Ovary (tissue), 9 donors: ENCODE data around the gene ANKDD1B. TPM values are rescaled to one million over a fixed set of nuclear protein-coding genes. Genes with fewer than 3 reads are reported as not detected.
A peak's percentile ranks its signal among the peaks of the same experiment; 100 is the strongest.

Experiments
- DNase-seq, 5 donors: peaks; one replicate each; pipeline ENCODE4 v3.0.0-alpha.2; 2019 to 2020
- H3K27ac ChIP-seq, 2 donors: fragments of 200-600 bp; one replicate each; pipeline versions ENCODE4 v1.5.1 to v1.8.0; 2019 to 2022
- H3K27me3 ChIP-seq: fragments of 200-600 bp; one replicate; pipeline ENCODE4 v1.8.0; 2022
- H3K36me3 ChIP-seq: fragments of 200-600 bp; sonication (generic); one replicate; pipeline ENCODE4 v1.5.1; 2019
- H3K4me1 ChIP-seq: one replicate; pipeline ENCODE4 v1.8.1; 2013; ENCODE audit warnings: mild to moderate bottlenecking, moderate library complexity; ENCODE audit not compliant: insufficient read depth
- H3K4me3 ChIP-seq: fragments of 200-600 bp; sonication (generic); one replicate; pipeline ENCODE4 v1.5.1; 2017
- H3K9me3 ChIP-seq, 2 donors: fragments of 200-600 bp in 1 of 2; sonication (generic) in 1 of 2; one replicate each; pipeline versions ENCODE4 v1.5.1 to v1.8.1; 2013 to 2019; ENCODE audit warnings: mild to moderate bottlenecking in 1 of 2, moderate library complexity in 1 of 2
- EP300 ChIP-seq: sonication (generic); formaldehyde crosslinking; IDR thresholded peaks from one replicate; pipeline ENCODE4 v1.6.1; 2017; ENCODE audit warnings: antibody characterized with exemption
- POLR2A ChIP-seq: fragments of 450-650 bp; IDR thresholded peaks from one replicate; pipeline ENCODE4 v1.6.1; 2017; ENCODE audit warnings: antibody characterized with exemption, mild to moderate bottlenecking, moderate library complexity
- WGBS, 3 donors: extraction: QIAGEN DNeasy Blood & Tissue Kit in 1 of 3; methylation state at CpG; one replicate each; pipeline versions ENCODE4 v1.1.5 to v1.1.7; 2013 to 2017; 5-methylcytosine and 5-hydroxymethylcytosine counted together
- intact Hi-C, 4 donors: fragments of 100-400 bp; cut with DNase I; formaldehyde crosslinking; loops; one replicate each; pipeline versions ENCODE4 v1.11.0 to v1.15.1; 2022 to 2023
- polyA plus RNA-seq, 2 donors: library from polyadenylated mRNA; stranded (reverse); fragments of 200-250 nt in 1 of 2; fragments of 350-450 nt in 1 of 2; fragmentation: Illumina TruSeq in 1 of 2; extraction: RNeasy Lipid Tissue Mini Kit (QIAGEN cat#74804) in 1 of 2; gene quantifications; one replicate each; pipeline ENCODE4 v1.2.3, GENCODE V29; 2013 to 2014
- total RNA-seq, 7 donors: library from RNA; depleted of rRNA in 2 of 7; stranded (reverse); fragments of >200 nt in 2 of 7; fragmentation: NEBNext Ultra II Directional in 3 of 7; extraction: Animal tissue kit (Norgen Biotek cat#: 25700) in 3 of 7; gene quantifications; one replicate each; pipeline versions ENCODE4 v1.1.0 to v1.2.4, GENCODE V29; 2016 to 2023
- TF ChIP-seq, protein P1 (sequence below), 3 donors: fragments of 450-650 bp in 2 of 3; fragments of 200-600 bp in 1 of 3; IDR thresholded peaks; one replicate each; pipeline versions ENCODE4 v1.5.1 to v1.8.0; 2016 to 2022; ENCODE audit warnings: antibody characterized with exemption in 3 of 3, mild to moderate bottlenecking in 1 of 3
- donor health status: DM: no; HTN: no; CAD: no; lungs with moderate emphysema.
- donor health status: DM: no; HTN: no; CAD: no.
- donor health status: Bipolar disorder and iron deficiency.
- donor health status: DM: yes; HTN: yes; CAD: no.
- donor health status: DM: no; HTN: no; CAD: no.
- donor health status: DM: yes; HTN: yes; CAD: no.

Gene ANKDD1B
- total and polyA plus RNA-seq, 9 donors, result 0.34 to 6.8 (median 0.79) TPM; not detected in 2

DNA sequence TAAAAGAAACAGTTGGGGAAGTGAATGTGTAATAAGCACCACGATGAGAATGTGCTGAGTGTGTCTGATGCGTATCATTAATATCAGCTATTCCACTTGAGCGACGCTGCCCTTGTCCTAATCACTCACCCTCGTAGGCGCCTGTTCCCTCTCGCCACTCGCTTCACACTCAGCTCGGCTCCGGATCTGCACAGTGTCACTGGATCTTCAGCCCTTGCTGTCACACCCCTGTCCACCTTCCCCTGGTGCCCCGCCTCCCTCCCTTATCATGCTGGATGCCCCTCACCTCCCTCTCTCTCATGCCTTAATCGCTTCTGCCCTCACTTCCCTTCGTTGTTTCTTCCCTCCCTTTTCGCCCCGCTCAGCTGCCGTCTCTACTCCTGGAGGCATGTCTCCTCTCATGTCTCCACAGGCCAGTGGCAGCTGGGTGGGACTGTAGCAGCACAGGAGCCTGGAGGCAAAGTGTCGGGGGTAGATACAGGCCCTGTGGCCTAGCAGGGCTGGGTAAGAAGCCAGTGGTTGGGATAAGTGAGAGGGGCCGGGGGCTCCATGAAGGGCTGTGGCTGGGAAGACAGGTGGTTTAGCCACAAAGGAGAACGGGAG lies 43.5 kb downstream of the ANKDD1B start:
- Histone ChIP-seq H3K27me3 (no peaks in the 10 kb centered on the region), H3K4me3 (no peak overlapping the region), H3K4me1 (no peaks in the 10 kb centered on the region), H3K36me3 (no peaks in the 10 kb centered on the region), H3K27ac (no peak overlapping the region), H3K9me3 (no peaks in the 10 kb centered on the region)
- TF ChIP-seq EP300 (no peak), POLR2A (no peak)
- TF ChIP-seq, protein P1, sequence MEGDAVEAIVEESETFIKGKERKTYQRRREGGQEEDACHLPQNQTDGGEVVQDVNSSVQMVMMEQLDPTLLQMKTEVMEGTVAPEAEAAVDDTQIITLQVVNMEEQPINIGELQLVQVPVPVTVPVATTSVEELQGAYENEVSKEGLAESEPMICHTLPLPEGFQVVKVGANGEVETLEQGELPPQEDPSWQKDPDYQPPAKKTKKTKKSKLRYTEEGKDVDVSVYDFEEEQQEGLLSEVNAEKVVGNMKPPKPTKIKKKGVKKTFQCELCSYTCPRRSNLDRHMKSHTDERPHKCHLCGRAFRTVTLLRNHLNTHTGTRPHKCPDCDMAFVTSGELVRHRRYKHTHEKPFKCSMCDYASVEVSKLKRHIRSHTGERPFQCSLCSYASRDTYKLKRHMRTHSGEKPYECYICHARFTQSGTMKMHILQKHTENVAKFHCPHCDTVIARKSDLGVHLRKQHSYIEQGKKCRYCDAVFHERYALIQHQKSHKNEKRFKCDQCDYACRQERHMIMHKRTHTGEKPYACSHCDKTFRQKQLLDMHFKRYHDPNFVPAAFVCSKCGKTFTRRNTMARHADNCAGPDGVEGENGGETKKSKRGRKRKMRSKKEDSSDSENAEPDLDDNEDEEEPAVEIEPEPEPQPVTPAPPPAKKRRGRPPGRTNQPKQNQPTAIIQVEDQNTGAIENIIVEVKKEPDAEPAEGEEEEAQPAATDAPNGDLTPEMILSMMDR (IDR thresholded peaks at IDR 0.05), result no peak
- intact Hi-C loops, result no loop called here
- DNase-seq, result no peak
- 88 to 90% (median 89%) methylated on average over 19 of the region's 19 CpGs for WGBS, 3 donors

GRCh38 chr5:75656311-75657003 lies 45.2 kb downstream of the ANKDD1B start:
- intact Hi-C loops, result no loop called here
- Histone ChIP-seq H3K9me3 (no peaks in the 10 kb centered on the region), H3K4me3 (peak overlapping the region; percentile 29), H3K4me1 (no peaks in the 10 kb centered on the region), H3K27me3 (no peaks in the 10 kb centered on the region), H3K27ac (no peak overlapping the region), H3K36me3 (no peaks in the 10 kb centered on the region)
- DNase-seq, result peak in 3 of 5 donors; percentile 11 to 31 (median 19)
- no peak for TF ChIP-seq EP300
- TF ChIP-seq POLR2A, result no peak
- TF ChIP-seq, protein P1 (IDR thresholded peaks at IDR 0.05), result no peak
- WGBS, 3 donors, result 13 to 23% (median 14%) methylated on average over 9 of the region's 9 CpGs

- Histone ChIP-seq H3K4me3 (no peak overlapping the region), H3K27me3 (no peaks in the 10 kb centered on the region), H3K36me3 (no peaks in the 10 kb centered on the region), H3K27ac (no peak overlapping the region), H3K4me1 (no peaks in the 10 kb centered on the region), H3K9me3 (no peaks in the 10 kb centered on the region)
- WGBS, 3 donors, result 93 to 97% (median 93%) methylated on average over 3 of the region's 3 CpGs
- no peak for DNase-seq
- intact Hi-C loops, result loop anchor here in 1 of 4 donors (10.0 kb wide), 1 partner anchor 435 kb away; no protein-coding TSS in a partner anchor
- TF ChIP-seq POLR2A (no peak), EP300 (no peak)
- TF ChIP-seq, protein P1 (IDR thresholded peaks at IDR 0.05), result no peak
Observed at GRCh38 chr5:75659791-75660450, 48.7 kb downstream of the ANKDD1B start.

GRCh38 chr5:75660678-75661465 lies 49.6 kb downstream of the ANKDD1B start:
- no peak overlapping the region for H3K4me3 ChIP-seq
- no peaks in the 10 kb centered on the region for H3K36me3 ChIP-seq
- intact Hi-C loops, result loop anchor here in 1 of 4 donors (10.0 kb wide), 1 partner anchor 436 kb away; no protein-coding TSS in a partner anchor
- TF ChIP-seq EP300 (no peak), POLR2A (no peak)
- TF ChIP-seq, protein P1 (IDR thresholded peaks at IDR 0.05), result no peak
- no peak overlapping the region for H3K27ac ChIP-seq
- DNase-seq, result no peak
- no peaks in the 10 kb centered on the region for H3K4me1 ChIP-seq
- no peaks in the 10 kb centered on the region for H3K27me3 ChIP-seq
- no peaks in the 10 kb centered on the region for H3K9me3 ChIP-seq
- 81 to 91% (median 83%) methylated on average over 16 of the region's 16 CpGs for WGBS, 3 donors
